NCI-H1092 (cell line): ENCODE measurements around the gene RAD51B.

ENCODE experiments used
- DNase-seq: peaks from one replicate; lab custom pipeline; 2025; lab: John Stamatoyannopoulos, UW

Gene RAD51B

DNA sequence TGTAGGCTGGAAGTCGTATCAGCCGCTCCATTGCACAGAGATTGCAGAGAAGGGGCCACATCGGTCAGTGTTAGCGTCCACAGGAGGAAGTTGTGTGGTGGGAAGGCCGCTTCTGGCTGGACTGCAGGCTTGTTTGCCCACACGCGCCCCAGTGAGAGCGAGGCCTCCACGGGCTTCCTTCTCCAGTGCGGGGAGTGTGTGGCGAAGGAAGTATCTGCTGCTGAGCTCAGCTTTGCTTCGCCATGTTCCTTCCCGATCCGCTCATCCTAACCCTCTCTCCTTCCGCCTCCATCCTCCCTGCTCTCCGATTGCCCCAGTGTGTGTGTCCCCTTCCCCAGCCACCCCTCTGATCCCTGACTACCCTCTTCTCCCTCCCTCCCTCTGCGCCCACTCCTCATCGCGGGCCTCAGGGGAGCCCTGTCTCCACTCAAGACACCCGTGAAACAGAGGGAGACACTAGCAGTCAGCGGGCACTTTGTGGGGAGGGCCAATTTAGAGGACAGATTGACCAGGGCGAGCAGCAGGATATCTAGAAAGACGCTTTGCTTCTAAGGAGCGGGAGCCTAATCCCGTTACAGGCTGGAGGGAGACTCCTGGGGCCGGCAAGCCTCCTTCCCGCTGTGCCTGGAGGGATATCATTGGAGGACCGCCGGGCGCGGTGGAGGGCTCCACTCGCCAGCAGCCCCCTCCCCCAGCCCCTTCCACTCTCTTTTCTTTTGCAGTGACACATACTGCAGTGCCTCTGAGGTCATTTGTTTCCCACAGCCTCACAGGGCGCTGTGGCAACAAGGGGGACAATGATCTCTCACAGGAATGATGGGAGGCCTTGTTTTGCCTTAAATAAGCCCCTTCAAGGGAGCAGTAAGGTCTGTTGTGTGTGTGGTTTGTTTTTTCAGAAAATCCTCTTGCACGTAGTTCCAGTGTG, 544.5 kb downstream of the RAD51B start:
- DNase-seq = no peak

DNA sequence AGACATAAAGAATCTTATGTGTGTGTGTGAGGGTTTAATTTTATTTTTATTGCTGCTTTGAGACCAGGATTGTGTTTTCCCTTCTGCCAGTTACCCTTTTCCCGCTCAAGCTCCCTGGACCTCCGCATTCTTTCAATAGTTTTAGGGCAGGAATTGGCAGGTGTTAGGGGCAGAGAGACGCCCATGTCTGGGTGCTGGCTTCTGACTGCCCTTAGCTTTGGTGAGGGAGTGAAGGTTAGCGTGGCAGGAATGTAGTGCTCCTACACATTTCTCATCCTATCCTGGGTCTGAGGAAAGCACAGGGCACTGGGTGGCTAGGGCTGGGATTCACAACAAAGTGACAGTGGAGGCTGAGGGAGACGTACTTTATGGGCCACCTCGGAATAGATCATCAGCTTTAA, 545.2 kb downstream of the RAD51B start:
- DNase-seq = no peak

DNA sequence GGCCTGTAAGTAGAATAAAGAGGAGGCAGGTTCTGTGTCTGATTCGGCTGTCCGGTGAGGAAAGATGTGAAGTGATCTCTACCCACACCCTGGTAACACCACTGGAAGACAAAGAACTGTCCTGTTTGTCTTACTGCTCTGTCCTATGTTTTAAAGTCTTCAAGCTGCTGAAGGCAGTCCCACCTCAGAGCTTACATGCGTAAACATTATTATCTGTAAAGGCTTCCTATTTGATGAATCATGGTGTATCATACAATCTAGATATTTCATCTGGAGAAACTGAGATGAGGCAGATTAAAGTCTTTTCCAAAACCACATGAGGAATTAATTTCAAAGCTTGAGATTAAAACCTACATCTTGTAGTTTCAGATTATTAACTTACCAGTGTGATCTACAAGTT, 545.6 kb downstream of the RAD51B start:
- no peak for DNase-seq

DNA sequence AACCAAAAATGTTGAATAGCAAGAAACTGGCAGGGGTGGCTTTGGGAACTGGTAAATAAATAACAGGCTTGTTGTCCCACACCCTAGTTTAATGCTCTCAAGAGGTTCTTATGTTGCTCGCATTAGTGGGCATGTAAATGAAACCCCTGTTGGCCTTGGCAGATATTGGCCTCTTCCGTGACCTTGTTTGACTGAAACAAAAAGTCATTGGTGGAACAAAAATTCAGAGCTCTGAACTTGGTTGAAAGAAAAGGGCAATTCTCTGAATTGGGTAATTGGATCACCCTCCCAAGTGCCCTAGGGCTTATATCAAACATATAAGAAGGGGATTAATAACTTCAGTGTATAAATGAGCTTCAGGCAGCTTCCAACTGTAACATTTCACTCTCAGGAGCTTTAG, 547.1 kb downstream of the RAD51B start:
- DNase-seq = no peak

DNA sequence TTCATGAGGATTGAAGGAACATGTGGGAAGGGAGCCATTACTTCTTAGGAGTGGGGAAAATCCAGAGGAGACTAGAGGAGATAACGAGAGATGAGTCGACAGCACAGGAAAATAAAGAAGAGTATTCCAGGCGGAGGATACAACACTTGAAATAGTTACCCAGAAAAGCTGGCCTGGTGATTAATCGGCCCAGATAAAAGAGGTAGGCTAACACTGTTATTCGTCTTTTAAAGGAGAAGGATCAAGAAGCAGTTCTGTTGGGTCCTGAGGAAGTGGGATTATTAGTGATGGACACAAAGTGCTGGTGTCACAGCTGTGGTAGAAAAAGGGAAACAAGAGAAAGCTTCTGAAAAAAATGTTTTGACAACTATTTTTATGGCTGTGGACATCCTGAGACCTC, 548.0 kb downstream of the RAD51B start:
- no peak for DNase-seq

DNA sequence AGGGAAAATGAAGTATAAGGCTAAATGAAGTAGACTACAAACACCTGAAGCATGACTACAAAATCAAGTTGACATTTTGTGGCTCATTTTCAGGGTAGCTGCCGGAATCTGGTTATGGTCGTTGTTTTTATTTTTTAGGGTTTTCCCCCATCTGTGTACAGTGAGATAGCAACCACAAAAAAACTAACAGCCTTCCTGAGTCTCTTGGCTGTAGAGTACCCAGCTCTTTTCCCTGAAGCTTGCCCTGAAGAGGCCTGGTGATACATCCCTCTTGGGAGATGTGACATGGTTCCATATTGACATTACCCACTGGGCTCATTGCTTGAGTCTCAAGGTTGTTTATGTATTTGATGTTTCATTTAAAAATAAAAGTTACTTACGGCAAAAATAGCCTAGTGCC, 549.3 kb downstream of the RAD51B start:
- DNase-seq = no peak

DNA sequence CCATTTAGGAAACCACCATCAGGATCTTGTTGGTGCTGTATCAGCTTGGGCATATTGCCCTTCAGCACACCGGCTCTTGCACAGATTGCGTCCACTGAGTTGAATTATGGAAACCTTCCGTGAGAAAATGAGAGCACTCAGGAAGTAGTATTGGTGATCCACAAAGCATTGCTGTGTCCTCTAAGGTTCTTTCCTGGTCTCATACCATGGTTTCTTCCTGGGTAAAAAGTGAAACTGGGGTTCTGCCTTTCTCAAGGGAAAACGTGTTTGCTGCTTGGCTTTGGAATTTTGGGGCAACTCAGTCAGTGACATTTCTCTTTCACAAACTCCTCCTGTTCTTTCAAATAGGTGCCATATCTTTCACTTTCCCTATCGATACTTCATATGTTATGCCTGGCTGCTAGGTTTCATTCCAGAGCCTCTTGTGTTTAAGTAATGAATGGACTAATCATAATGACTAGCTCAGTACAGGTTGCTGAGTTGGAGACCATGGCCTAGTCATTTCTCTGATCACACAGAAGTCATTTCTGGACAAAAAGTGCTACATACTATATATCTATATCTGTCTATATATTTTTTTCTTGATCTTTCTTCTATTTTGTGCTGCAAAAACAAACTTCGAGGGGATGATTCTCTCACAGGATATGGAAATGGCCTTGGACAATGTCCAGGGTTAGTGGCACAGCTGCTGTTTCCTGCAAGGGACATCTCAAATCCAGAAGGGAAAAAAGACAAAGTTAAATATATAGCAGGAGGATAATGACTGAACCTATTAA, 549.9 kb downstream of the RAD51B start:
- no peak for DNase-seq

DNA sequence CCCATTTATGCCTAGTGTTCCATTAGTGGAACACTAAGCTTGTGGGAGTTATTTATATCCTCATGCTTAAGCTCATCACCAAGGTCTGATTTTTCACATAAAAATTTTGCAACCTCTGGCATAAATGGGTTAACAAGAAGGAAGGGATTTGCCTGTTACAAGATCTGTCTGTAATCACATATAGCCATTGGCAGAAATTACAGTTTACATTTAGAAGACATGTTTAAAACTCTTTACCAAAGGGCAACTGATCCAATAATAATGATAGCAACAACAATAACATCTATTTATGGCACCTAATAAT, 550.4 kb downstream of the RAD51B start:
- DNase-seq = no peak

DNA sequence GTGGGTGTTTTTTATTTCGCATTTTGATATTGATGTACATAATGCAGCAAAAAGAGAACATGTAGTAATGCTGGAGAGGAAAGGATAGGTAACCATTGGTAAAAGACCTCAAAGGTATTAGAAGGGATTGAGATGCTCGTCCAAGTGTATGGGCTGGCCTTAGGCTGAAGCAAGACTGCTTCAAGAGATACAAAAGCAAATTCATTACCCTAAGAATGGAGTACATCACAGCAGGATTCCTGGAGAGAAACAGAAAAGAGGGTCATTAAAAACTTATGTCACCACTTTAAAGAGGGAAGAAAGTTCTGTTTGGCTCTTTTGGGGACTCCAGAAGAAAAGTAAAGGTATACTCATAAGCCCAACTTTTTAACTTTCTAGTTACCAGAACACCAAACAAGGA, 552.8 kb downstream of the RAD51B start:
- DNase-seq = no peak

DNA sequence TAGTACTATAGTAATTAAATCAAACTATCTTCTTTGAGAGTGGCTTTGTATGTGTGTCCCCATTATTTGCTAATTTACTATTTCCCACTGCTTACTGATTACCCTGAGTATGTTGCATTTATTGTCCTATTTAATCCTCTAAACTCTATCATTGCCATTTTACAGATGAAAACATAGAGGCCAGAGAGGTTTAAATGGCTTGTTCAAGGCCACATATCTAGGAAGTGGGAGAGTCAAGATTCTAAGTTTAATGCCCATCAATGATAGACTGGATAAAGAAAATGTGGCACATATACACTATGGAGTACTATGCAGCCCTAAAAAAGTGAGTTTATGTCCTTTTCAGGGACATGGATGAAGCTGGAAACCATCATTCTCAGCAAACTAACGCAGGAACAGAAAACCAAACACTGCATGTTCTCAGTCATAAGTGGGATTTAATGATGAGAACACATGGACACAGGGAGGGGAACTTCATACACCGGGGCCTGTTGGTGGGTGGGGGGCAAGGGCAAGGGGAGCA, 553.6 kb downstream of the RAD51B start:
- no peak for DNase-seq

DNA sequence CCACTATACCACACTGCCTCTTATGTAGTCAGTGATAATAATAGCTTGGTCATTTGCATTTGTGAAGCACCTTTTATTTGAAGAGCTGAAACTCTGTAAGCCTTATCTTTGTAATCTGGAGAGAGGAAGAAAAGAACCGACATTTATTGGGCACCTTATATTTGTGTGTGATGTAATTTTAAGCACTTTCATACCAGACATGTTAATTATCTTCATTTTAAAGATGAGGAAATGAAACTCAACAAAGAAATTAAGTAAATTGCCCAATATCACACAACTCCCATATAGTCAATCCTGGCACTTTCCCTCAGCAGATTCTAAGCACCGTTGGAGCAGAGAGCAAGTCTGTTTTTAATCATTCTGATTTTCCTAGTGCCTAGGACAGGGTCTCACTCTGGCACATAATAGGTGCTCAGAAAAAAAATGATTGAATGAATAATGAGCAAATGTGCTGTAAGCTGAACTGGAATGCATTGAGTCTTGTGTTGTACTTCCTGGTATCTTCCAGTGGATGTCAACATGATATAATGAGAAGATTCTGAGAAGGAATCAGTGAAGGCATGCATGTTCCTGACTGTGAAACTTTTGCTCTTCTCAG, 554.4 kb downstream of the RAD51B start:
- DNase-seq = no peak

DNA sequence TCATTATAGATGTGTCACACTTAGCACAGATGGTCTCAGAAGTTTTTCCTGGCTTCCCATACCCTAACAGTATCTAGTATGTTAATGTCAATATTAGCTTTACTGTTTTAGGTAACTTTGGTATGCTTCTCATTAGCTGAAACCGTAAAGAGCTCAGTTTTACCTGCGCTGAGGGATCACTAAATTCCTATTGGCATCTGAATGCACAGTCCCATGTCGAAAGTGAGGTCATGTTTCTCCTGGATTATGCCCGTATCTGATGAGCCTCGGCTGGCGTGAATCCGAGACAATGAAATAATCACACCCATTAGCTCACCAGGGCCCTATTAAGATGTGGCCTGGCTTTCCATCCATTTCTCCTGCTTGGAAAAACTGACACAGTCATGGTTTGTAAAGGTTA, 555.1 kb downstream of the RAD51B start:
- no peak for DNase-seq

DNA sequence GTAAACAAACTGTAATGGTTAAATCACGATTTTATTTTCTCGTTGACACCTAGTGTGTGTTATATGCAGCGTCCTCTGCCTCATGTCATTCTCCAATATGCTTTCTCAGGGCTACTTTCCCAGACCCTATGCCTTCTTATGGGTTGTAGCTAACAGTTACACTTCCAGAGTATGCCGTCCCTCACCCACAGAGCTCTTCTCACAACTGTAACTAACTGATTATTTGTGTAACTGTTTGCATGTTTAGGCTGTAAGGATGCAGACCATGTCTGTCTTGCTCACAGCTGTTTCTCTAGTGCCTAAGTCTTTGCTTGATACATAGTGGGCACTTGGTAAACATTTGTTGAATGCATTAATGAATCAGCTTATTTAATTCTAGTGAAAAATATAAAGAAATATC, 555.8 kb downstream of the RAD51B start:
- no peak for DNase-seq

DNA sequence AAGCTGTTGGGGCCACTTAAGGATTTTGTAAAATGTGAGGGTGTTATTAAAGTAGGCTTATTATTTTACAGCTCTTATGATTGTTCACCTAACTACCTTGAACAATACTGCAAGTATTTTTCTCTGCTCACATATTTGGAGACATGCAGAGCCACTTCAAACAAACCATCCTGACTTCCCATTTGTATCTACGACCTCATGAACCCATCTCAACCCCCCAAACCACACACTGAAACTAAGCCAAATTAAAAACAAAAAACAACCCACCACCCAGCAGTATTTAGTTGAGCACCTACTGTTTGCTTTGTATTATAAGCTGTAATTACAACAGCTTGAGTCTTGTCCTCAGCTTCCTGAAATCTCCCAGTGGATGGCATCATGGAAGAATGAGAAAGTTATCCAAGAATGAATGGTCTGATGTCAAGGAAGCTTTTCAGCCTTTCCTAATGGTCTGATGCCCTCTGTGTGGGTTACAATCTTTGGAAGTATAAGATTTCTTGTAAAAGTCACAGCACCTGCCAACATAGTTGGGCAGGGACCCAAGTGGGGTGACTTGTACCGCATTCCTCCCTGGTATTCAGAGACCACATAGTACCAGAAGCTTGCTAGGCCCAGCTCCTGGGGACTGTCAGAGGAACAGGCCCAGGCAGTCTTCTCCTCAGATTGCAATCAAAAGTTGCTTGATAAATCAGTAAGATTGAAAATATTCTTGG, 556.6 kb downstream of the RAD51B start:
- DNase-seq = no peak

DNA sequence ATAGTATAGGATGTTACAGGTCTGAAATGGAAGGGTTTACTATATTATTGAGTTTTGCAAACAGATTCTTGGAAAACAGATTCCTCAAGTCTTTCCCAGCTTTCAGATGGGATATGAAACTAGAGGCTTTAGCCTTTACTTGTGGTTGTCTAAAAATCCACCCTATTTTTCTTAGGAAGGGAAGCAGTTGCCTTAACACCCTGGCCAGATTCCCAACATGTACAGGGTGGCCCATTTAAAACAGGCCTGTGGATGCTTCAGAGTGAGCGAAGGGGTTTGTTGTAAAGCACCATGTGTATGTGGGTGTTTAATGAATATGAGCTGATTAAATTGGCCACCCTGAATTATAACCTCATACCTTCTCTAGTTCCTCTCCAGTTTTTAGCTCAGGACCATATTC, 557.4 kb downstream of the RAD51B start:
- DNase-seq = no peak

DNA sequence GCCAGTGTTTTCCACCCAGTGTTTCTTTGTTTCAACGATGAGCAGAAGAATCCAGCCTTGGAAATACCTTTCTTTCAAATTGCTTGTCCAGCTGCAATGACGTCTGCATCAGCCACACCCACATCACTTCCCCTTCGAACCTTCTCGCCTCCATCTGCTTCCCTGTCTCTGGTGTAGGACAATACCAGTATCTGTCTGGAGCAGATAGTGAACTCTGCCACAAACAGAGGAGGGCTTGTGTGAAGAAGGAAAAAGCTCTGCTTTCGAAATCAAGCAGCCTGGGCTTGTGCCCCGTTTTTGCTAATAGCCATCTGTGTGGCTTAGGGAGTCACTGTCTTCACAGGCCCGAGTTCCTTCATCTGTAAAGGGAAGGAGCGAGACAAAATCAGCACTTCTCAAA, 557.9 kb downstream of the RAD51B start:
- DNase-seq = no peak

DNA sequence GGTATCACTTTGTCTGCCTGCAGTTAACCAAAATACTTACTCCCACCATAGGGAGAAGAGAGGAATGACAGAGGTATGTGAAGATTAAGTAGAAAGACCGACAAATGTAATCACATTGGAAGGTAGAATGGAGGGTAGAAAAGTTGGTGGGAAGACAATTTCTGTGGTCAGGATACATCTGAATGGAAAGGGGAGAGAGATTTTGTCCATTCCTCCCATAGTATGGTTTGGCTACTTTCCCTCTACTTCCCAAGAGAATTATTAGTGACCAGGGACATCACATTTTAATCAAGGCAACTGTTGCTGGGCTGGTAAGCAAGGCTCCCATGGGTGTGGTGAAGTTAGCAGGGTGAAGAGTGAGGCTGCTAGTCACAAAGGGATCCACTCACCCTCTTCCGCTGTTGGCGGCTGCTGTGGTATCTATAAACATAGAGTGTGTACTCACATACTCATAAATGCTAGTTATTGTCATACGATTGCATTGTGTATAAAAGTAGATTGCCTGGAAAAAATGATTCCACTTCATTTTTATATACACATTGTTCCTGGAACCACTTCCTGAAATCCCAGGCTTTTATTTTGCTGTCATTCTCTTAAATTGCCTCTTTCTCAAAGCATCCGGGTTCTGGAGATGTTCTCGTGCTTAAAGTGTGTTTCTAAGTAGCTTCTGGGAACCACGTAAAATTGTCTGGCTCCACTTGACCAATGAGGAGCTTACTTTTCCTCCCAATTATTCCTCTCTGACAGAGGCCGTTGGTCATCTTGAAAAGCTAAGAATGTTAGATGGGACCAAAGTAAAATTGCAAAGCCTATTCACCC, 560.1 kb downstream of the RAD51B start:
- DNase-seq = peak; percentile 13

DNA sequence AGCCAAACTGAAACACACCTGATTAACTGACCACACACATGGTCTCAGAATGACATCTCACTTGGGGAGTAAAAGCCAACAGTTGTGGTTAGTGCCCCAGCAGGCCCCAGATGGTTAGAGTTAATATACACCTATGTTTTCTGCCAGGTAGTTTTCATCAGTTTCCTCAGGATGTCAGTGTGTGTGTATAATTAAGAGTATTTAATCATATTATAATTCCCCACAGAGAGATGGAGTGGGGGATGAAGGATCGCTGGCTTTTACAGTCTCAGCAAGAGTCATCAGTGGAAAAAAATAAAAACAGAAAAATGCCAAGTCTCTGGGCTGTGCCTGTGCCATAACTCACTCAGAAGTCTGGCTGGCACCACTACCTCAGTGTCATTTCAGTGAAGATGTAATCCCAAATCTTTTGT, 560.8 kb downstream of the RAD51B start:
- no peak for DNase-seq

DNA sequence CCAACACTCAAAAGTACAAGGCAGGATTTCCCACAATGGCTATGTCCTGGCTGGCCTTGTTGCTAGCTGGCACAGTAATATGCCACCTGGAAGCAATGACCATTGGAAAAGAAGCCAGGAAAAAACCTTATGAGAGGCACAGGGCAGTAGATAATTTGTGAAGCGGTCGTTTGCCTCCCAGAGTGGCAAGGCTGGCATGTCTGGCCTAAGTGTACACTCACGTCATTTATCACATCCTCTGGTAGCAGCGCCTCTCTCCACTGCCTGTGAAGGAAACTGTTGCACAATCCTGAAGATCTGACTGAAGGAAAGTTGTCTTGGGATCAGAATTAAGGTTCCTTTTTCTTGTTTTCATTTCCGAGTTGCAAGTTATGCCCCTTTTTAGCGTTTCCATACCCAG, 564.8 kb downstream of the RAD51B start:
- no peak for DNase-seq

DNA sequence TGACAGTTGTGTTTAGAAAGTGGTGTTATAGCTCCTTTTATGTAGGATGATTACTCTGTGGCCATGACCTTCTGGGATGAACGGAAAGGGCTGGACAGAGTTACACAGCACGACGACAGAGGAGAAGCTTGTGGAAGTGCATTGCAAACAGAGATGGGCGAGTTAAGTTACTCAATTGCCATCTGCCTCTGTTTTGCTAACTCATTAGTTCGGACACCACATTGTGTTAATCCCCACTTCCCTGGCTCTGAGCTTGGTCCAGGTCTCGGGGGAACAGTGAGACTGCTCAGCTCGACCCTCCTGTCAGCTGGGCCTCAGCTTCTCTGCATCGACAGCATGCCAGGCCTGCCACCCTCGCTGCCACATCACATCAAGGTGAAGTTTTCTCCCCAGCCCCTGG, 565.3 kb downstream of the RAD51B start:
- DNase-seq = peak; percentile 13

DNA sequence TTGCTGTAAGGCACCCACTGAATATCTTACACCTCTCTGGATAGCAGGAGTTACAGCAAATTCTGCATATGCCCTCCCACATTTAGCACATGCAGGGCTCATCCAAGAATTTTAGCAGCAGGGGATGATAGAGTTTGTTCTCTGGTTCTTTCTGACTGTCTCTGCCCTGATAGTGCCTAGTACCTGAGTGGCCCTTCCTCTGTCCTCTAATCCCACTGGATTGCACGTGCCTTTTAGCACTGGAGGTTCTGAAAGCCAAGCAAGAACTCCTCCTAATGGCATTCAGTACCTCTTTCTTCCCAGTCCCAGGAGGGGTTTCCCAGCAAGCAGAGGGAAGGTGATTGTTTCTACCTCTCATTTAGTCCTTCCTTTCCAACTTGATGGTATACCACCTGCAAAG, 566.9 kb downstream of the RAD51B start:
- DNase-seq = no peak
